UCSD-AML1 (cell line): Measurements from ENCODE around the gene ATP5F1D.
A peak's percentile ranks its signal among the peaks of the same experiment; 100 is the strongest.

Experiments
- DNase-seq: peaks from one replicate; lab custom pipeline; 2025; ENCODE audit not compliant: unreplicated experiment; lab: John Stamatoyannopoulos, UW

Gene ATP5F1D

GRCh38 chr19:1269065-1269477 is 27.5 kb downstream of the ATP5F1D start, which contains the start of gene CIRBP:
TSS of gene CIRBP (plus strand) at chr19:1269332. CDS start at chr19:1270934, 1,602 bp downstream.
- peak; percentile 99 for DNase-seq

DNA sequence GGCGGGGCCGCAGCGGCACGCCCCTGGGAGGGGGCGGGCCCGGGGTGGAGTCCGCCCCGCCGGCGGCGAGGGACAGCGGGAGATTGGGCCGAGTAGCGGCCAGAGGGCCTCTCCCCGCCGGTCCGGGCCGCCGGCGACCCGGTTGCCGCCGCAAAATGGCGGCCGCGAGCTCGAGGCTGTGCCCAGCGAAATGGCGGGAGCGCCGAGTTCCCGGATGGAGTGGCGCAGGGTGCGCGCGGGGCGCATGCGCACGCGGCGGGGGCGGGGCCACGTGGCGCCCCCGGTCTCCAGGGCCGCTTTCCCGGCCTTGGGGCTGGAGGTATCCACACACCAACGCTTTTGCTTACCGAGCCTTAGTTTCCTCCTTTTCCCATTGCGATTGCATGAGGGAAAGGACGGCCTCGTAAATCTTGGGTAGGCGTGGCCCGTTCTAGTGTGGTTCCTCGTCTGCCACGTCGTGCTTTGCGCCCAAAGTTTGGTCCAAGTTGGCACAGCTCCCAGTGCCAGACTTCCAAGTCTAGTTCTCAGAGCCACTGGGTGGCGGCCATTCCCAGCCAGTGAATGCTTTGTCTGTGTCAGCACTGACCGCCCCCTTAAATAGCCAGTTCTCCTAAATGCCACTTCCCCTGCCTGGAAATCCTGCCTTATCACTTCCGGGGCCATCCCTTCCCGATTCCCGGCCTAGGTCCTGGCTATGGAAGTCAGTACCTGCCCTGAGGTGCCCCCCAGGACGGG is 28.1 kb downstream of the ATP5F1D start:
- peak; percentile 85 for DNase-seq

GRCh38 chr19:1270213-1270853 is 28.8 kb downstream of the ATP5F1D start:
- no peak for DNase-seq

DNA sequence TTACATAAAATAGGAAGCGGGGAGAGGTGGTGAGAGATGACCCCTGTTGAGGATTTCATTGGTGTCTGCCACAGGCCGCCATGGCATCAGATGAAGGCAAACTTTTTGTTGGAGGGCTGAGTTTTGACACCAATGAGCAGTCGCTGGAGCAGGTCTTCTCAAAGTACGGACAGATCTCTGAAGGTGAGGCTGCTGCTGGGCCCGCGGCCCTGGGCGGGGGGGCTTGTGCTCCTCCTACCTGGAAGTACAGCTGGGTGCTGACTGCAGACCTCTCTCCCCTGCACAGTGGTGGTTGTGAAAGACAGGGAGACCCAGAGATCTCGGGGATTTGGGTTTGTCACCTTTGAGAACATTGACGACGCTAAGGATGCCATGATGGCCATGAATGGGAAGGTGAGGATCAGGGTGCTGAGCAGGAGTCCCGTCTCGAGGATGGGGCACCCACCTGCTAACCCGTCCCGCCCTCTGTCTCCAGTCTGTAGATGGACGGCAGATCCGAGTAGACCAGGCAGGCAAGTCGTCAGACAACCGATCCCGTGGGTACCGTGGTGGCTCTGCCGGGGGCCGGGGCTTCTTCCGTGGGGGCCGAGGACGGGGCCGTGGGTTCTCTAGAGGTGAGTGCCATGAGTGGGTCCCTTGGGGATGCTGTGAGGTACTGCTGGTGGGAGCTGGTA is 29.4 kb downstream of the ATP5F1D start:
- DNase-seq = no peak

DNA sequence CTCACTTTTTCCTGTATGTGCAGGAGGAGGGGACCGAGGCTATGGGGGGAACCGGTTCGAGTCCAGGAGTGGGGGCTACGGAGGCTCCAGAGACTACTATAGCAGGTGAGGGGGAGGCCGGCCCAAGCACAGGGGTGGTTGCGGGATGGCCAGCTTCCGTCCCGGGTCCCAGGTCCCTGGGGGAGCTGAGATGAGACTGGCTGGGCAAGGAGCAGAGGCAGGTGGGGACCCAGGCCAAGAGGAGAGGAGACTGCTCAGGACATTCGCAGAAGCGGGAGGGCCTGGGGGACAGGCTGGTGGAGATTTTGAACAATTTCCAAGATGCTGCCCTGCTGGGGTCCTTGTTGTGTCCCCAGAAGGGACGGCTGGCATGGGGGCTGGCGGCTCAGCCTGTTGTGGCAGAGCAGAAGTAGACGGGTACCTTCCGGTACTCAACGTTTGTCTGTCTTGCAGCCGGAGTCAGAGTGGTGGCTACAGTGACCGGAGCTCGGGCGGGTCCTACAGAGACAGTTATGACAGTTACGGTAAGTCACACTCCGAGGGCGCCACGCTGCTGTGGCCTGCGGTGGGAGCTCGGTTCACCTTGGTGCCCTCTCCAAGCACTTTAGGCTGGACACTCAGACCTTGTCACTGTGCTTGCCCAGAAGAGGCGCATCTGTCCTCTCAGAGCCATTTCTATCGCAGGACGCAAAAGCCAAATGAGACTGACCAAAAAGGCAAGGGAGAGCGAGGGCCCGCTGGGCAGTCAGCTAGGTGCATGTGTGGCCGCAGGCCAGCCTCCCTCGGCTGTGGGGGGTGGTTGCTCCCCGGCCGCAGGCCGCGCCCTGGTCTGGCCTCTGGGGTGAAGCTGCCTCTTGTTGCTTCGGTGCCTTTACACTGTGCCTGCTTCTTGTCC is 30.2 kb downstream of the ATP5F1D start:
- DNase-seq = no peak

DNA sequence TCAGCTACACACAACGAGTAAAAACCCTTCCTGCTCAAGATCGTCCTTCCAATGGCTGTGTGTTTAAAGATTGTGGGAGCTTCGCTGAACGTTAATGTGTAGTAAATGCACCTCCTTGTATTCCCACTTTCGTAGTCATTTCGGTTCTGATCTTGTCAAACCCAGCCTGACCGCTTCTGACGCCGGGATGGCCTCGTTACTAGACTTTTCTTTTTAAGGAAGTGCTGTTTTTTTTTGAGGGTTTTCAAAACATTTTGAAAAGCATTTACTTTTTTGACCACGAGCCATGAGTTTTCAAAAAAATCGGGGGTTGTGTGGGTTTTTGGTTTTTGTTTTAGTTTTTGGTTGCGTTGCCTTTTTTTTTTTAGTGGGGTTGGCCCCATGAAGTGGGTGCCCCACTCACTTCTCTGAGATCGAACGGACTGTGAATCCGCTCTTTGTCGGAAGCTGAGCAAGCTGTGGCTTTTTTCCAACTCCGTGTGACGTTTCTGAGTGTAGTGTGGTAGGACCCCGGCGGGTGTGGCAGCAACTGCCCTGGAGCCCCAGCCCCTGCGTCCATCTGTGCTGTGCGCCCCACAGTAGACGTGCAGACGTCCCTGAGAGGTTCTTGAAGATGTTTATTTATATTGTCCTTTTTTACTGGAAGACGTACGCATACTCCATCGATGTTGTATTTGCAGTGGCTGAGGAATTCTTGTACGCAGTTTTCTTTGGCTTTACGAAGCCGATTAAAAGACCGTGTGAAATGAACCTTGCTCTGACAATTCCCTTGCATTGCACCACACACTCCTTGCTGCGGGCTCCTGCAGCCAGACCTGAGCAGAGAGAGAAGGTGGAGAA is 31.1 kb downstream of the ATP5F1D start:
- no peak for DNase-seq

DNA sequence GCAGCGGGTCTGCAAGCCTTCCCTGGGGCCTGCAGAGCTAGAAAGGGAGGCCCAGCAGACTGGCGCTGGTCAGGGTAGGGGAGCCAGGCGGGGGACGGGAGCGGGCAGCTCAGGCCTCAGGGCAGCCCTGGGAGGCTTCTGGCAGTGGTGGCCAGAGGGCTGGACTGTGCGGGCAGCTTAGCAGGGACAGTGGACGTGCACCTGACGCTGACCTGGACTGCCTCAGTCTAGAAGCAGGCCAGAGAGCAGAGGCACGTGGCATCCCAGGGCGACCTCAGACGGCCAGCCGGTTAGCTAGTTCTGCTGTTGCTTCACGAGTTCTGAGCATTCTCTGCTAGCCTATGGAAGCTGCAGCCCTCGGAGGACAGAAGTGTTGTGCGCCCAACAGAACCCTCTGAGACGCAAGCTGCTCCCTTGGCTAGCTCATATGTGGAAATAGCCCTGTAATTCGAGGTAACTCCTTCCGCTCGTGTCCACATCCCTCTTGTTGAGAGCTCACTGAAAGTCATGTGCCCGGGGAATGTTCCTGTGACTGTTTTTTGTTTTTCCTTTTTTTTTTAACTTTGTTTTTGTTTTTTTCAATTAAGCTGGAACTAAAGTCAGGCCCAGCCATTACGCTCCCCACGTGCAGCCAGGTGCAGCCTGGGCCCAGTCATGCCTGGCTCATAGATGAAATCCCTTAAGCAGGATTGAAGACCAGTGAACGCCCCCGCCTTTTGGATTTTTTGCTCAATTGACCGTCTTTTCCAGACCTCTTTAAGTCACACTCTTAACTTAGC is 31.9 kb downstream of the ATP5F1D start:
- DNase-seq = no peak

DNA sequence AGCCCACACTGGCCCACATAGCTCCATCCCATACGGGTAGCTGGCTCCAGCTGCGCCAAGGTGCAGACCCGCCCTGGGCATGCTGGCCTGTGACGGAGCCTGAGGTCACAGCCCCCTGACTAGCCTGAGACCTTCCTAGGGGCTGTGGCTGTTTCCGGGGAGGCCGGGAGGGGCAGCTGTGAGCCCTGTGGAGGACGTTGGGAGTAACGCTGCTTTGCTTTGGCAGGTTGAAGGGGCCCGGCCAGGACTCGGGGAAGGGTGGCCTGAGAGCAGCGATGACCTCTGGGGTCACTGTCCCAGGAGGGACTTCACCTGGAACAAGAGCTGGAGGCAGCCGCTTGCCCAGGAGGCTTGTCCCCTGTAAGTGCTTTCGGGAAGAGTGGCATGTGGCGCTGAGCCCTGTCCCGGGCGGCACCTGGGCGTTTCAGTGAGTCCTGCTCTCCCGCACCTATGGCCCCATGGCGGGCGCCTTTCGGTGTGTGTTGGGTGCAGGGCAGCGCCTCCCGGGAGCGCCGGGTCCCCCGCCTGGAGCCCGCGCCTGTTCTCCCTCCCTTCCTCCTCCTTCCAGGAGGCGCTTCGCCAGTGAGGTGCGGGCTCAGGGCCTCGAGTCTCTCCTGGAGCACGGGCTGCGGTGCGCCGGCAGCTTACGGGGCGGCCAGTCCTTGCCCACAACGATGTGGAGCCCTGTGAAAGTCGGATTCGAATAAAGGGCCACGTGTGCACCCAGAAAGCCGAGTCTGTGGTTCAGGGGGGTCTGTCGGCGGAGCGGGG is 32.7 kb downstream of the ATP5F1D start:
- DNase-seq = no peak

- DNase-seq = no peak
Observed at GRCh38 chr19:1274852-1275259, 33.3 kb downstream of the ATP5F1D start.

DNA sequence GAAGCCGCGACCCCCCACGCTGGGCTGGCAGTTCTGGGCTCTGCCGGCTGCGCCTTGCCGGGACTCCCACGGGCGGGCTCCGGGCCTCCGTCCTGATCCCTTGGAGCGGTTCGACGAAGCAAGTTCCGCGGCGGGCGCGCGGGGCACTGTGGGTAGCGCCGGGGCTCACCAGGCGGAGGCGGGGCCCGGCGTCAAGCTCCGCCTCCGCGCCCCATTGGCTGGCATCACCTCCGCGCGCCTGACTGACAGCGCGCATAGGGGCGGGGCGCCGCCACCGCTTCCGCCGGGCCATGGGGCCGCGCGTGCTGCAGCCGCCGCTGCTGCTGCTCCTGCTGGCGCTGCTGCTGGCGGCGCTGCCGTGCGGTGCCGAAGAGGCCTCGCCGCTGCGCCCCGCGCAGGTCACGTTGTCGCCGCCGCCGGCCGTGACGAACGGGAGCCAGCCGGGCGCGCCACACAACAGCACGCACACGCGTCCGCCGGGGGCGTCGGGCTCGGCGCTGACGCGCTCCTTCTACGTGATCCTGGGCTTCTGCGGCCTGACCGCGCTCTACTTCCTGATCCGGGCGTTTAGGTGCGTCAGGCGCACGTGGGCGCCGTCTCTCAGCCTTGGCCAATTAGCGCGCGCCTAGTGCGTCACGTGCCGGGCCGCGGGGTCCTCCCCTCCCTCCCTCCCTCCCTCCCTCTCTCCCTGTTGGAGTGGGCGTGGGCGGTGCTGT is 33.9 kb downstream of the ATP5F1D start, which contains the start of gene FAM174C:
Gene FAM174C, plus strand, starts transcription at position 271 of the 716 bp plus-strand sequence. Its CDS starts 20 bp downstream, at position 291.
- peak; percentile 96 for DNase-seq

DNA sequence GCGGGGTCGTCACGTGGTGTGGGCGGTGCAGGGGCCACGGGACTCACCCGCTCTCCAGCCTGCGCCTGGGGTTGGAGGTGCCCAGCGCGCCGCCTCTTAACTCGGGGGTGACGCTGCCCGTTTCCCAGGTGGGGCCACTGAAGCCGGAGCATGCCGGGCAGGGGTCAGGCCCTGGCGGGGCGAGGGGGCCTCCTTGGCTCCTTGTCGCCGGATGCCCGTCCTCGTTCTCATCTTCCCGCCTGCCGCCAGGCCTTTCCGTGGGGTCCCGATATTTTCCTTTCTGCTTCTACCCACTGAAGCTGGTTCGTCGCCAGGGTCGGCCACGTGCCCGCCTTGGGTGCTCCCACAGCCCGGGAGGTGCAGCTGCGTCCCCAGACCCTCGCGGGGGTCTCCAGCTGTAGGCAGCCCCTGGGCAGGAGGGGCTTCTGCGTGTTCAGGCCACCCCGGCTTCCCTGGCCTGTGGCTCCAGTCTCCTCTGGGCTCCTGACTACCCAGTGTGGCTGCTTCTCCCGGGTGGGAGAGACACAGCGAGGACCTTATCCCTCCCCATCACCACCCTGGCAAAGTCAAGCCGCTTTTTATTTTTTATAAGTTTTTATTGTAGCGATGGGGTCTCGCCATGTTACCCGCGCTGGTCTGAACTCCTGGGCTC is 34.6 kb downstream of the ATP5F1D start:
- DNase-seq = no peak

DNA sequence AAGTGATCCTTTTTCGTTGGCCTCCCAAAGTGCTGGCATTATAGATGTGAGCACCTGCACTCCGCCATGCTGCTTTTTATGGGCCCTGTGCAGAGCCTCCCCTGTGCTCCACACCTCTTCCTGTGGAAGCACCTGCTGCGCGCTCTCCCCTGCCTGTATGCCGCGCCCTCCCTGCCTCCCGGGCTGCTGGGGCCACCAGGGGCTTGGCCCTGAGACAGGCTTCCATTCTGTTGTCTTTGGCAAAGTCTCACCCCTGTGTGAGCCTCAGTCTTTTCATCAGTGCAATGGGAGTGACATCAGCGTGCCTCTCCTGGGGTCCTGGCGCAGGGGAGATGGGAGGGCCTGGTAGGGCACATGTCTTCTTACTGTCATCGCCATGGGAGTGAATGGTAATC is 35.1 kb downstream of the ATP5F1D start:
- DNase-seq = no peak

- no peak for DNase-seq
Observed at GRCh38 chr19:1277061-1277460, 35.5 kb downstream of the ATP5F1D start.

DNA sequence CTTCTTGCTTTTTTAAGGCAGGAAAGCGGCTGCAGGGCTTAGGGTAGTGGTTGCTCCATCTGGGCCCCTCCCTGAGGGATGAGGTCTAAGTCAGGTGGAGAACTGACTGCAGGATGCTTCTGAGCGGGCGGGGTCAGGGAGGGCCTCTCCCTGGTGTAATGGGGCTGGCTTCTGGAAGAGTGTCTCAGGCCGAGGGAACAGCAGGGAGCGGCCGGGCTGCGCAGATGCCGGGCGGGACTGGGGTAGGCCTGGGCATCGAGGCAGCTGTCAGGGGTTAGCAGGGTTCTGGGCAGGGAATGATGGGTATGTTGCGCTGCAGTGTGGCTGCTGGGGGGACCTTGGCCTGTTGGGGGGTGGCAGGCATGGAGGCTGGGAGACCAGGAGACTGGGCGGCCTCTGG is 36.5 kb downstream of the ATP5F1D start:
- no peak for DNase-seq

DNA sequence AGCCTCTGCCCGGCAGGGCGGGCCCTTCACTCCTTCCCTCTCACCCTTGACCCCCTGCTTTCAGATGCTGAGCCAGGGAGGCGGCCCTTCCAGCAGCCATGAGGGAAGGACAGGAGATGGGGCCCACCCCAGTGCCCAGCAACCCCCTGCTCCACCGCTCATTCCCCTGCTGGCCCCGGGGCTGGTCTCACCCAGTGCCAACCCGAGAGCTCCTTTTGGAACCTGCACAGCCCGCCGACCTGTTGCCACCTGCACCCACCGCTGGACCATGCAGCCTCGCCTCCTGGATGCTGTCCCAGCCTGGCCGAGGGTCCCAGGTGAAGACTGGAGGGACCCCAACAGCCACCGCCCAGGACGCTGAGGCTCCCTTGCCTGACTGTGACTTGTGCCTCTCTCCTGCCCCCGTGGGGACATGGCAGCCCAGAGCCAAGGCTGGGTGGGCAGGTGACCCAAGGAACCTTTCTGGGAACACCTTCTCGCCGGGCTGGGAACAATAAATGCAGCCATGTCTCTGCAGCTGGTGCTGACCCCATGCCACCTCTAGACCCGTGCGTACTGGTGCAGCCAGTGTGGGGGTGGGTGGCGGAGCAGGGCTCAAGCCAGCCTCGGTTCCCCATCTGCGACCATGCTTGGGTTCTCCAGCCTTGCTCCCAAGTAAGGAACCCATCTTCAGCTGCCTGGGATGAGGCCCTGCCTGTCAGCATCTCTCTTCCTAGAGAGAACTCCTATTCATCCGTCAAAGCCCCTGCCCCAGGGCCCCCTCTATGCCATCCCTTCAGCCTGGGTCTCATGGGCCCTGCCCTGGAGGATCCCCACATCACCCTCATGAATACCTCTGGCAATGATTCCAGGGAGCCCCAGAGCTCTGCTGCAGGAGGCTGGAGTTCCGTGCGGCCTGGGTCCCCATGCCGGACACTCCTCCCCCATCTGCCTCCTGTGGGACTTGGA is 37.4 kb downstream of the ATP5F1D start:
- DNase-seq = no peak

DNA sequence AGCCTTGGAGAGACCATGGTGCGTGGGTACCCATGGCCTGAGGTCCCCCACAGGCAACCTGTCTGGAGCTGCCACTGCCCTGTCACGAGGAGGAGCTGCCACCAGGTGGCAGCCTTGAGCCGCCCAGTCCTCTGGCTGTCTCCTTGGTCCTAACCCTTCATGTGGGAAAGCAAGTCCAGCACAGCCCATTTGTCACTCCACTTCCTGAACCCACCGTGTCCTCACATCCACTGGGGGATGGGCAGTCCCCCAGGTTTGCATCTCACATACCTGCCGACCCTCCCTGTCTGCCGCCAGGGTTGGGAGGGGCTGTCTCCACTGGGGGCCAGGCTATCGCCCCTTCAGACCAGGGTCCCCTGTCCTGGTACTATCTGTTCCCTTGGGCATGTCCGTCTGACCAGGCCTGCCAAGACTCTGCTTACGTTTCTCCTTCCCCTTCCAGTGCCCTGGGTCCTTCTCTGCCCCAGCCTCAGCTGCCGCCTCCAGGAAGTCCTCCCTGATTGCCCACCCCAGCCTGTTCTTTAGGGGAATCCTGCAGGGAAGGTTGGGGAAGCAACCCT is 38.3 kb downstream of the ATP5F1D start:
- DNase-seq = peak; percentile 85
